ENCODE data around the gene DAZAP1. TPM values are rescaled to one million over a fixed set of nuclear protein-coding genes. Genes with fewer than 3 reads are reported as not detected.

Gene DAZAP1
- total and polyA plus RNA-seq, 2 of the 4 experiments (the other 2 are of a cell fraction) = 22.0 to 62.8 TPM

DNA sequence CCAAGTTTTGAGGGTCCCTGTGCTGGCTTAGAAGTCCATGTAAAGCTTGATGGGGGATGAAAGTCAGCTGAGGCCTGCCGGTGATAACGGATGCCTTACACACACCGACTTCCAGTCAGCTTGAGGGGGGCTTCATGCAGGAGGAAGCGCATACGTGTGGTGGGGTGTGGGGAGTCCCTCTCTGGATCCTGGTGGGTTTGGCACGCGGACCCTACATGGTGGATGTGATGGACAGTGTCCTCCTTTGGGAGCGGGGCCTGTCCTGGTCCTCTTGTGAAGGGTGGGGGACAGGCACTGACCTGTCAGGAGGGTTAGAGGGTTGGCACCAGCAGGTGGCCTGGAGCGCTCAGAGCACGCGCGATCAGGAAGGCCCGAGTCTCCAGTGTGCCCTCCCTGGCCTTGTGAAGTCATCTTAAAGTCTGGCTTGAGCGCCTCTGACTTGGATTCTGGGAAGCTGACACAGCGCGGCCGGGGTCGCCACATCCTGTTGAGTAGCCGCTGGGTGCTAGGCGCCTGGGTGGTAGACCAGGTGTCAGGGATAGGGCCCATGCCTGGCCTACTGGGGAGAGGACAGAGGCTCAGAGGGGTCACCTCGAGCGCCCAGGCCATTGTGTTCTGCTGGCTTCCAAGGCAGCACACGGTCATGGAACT is 2.9 kb downstream of the DAZAP1 start (continued):
- TF ChIP-seq MXI1 (IDR thresholded peaks at IDR 0.05; ENCODE audit: borderline replicate concordance, low read depth, low read length) (no peak), FOS (IDR thresholded peaks at IDR 0.05; ENCODE audit: low read depth, low read length) (no peak), BHLHE40 (IDR thresholded peaks at IDR 0.05; ENCODE audit: low read depth, low read length) (no peak), CHD1 (IDR thresholded peaks at IDR 0.05; ENCODE audit: low read depth, low read length) (no peak)
- TF ChIP-seq, protein P1, sequence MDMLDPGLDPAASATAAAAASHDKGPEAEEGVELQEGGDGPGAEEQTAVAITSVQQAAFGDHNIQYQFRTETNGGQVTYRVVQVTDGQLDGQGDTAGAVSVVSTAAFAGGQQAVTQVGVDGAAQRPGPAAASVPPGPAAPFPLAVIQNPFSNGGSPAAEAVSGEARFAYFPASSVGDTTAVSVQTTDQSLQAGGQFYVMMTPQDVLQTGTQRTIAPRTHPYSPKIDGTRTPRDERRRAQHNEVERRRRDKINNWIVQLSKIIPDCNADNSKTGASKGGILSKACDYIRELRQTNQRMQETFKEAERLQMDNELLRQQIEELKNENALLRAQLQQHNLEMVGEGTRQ (IDR thresholded peaks at IDR 0.05; ENCODE audit: low read depth, low read length) = no peak

- Histone ChIP-seq H2AK9ac (replicated peaks; ENCODE audit: low read depth, low read length, poor library complexity) (no peak overlapping the region), H3K4ac (ENCODE audit: low read depth, low read length) (no peak overlapping the region), H4K20me1 (ENCODE audit: insufficient read depth, low read length) (peaks cover 77% of the 10 kb centered on the region), H2BK120ac (ENCODE audit: low read depth, low read length) (no peak overlapping the region), H3K9ac (ENCODE audit: low read depth, low read length) (no peak overlapping the region), H3K18ac (ENCODE audit: low read depth, low read length) (no peak overlapping the region), H4K91ac (ENCODE audit: insufficient read depth, low read depth, low read length) (no peak overlapping the region), H3K79me1 (ENCODE audit: low read depth in 1 of 2, low read length in 2 of 2) (peaks cover 0 to 49% of the 10 kb centered on the region in 2 experiments; a peak in 2 of 4 replicates), H3K9me1 (ENCODE audit: insufficient read depth, low read length) (peaks cover 11% of the 10 kb centered on the region), H3K9me3 (ENCODE audit: control insufficient read depth, insufficient read depth, low read length) (no peaks in the 10 kb centered on the region), H2BK5ac (ENCODE audit: low read depth, low read length, poor library complexity, severe bottlenecking) (no peak overlapping the region), H3K56ac (ENCODE audit: extremely low read depth, insufficient read depth, low read length) (no peak overlapping the region), H3K36me3 (ENCODE audit: control insufficient read depth, insufficient read depth, low read length) (peaks cover 16% of the 10 kb centered on the region; the same call in 1 of the 2 replicates), H3K4me1 (ENCODE audit: control insufficient read depth, insufficient read depth, low read length) (peaks cover 31% of the 10 kb centered on the region), H3K27ac (ENCODE audit: insufficient read depth, low read length) (no peak overlapping the region), H4K5ac (ENCODE audit: low read depth, low read length) (no peak overlapping the region), H2AFZ (replicated peaks; ENCODE audit: low read length, poor library complexity) (no peak overlapping the region), H2AK5ac (ENCODE audit: low read depth, low read length) (no peak overlapping the region), H3K4me3 (ENCODE audit: insufficient read depth, low read depth, low read length) (no peak overlapping the region), H3K23ac (ENCODE audit: low read depth, low read length) (no peak overlapping the region), H3K27me3 (ENCODE audit: control insufficient read depth, insufficient read depth, low read length) (no peaks in the 10 kb centered on the region), H2BK20ac (ENCODE audit: low read depth, low read length) (no peak overlapping the region), H4K8ac (ENCODE audit: low read depth in 2 of 2, low read length in 2 of 2) (no peak overlapping the region), H3K14ac (replicated peaks; ENCODE audit: low read depth, low read length) (no peak overlapping the region), H3K4me2 (ENCODE audit: low read depth, low read length) (no peak overlapping the region), H2BK15ac (ENCODE audit: low read depth, low read length) (no peak overlapping the region)
- CTCF ChIA-PET = no interaction called here
- DNase-seq (no peak), ATAC-seq (ENCODE audit: low read depth) (no peak)
- in situ Hi-C loops (cut with MboI; ENCODE audit: low sequenced_read_pairs) = no loop called here
- WGBS, 2 experiments (ENCODE audit: extremely low coverage in 2 of 2, insufficient read length in 1 of 2) = 93% methylated on average over 5 of the region's 9 CpGs; no CpG with 5 or more reads in 1 of the 2 experiments
- intact Hi-C loops (cut with micrococcal nuclease) = no loop called here
- POLR2A ChIA-PET (ENCODE audit: unreplicated experiment) = no interaction called here
- no TSS peak for BruUV-seq (replicated peaks)
- dilution Hi-C loops (cut with HindIII; ENCODE audit: low sequenced_read_pairs, unreplicated experiment) = no loop called here
- TF ChIP-seq RFX5 (IDR thresholded peaks at IDR 0.05; ENCODE audit: low read depth, low read length) = no peak
- TF ChIP-seq BHLHE40 (IDR thresholded peaks at IDR 0.05; ENCODE audit: low read depth, low read length) = no peak
- no peak for TF ChIP-seq POLR2A (IDR thresholded peaks at IDR 0.05; ENCODE audit: low read depth, low read length)
- TF ChIP-seq MAFK (IDR thresholded peaks at IDR 0.05; ENCODE audit: low read depth, low read length) = no peak
- no peak for TF ChIP-seq CEBPB (IDR thresholded peaks at IDR 0.05; ENCODE audit: low read depth, low read length)
- no peak for TF ChIP-seq RAD21 (IDR thresholded peaks at IDR 0.05; ENCODE audit: low read length)
- no peak for TF ChIP-seq SMC3 (IDR thresholded peaks at IDR 0.05; ENCODE audit: low read depth, low read length)
- no peak for TF ChIP-seq FOS (IDR thresholded peaks at IDR 0.05; ENCODE audit: low read depth, low read length)
- no peak for TF ChIP-seq MAZ (IDR thresholded peaks at IDR 0.05; ENCODE audit: borderline replicate concordance, low read depth, low read length)
- TF ChIP-seq, protein P2, sequence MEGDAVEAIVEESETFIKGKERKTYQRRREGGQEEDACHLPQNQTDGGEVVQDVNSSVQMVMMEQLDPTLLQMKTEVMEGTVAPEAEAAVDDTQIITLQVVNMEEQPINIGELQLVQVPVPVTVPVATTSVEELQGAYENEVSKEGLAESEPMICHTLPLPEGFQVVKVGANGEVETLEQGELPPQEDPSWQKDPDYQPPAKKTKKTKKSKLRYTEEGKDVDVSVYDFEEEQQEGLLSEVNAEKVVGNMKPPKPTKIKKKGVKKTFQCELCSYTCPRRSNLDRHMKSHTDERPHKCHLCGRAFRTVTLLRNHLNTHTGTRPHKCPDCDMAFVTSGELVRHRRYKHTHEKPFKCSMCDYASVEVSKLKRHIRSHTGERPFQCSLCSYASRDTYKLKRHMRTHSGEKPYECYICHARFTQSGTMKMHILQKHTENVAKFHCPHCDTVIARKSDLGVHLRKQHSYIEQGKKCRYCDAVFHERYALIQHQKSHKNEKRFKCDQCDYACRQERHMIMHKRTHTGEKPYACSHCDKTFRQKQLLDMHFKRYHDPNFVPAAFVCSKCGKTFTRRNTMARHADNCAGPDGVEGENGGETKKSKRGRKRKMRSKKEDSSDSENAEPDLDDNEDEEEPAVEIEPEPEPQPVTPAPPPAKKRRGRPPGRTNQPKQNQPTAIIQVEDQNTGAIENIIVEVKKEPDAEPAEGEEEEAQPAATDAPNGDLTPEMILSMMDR (conservative IDR thresholded peaks at IDR 0.05; ENCODE audit: low read depth, low read length) = no peak
- TF ChIP-seq, protein P1 (IDR thresholded peaks at IDR 0.05; ENCODE audit: low read depth, low read length) = no peak
- no peak for TF ChIP-seq CHD1 (IDR thresholded peaks at IDR 0.05; ENCODE audit: low read depth, low read length)
Measured at GRCh38 chr19:1410789-1411188, 3.4 kb downstream of the DAZAP1 start.
